HCT116 (cell line): Measurements from ENCODE around the gene C2. TPM values are rescaled to one million over a fixed set of nuclear protein-coding genes. Genes with fewer than 3 reads are reported as not detected.

ENCODE experiments used
- ATAC-seq: fragments of 200-7000 bp; cut with Tn5 transposase; 2 replicates; pipeline ENCODE4 v1.9.1; 2020; ENCODE audit warnings: mild to moderate bottlenecking, moderate library complexity
- BruUV-seq: library from RNA; stranded (reverse); fragments of 400-500 nt; replicated peaks from 2 replicates; lab custom pipeline; 2021; lab: Mats Ljungman, UMichigan
- CTCF ChIA-PET: fragments of 300-600 bp; sonication (Branson Sonifier 250); formaldehyde crosslinking; loops from one replicate; lab custom pipeline; 2021; ENCODE audit warnings: antibody characterized with exemption; lab: Charles Lee
- POLR2A ChIA-PET: fragments of 300-600, 350-600 bp; sonication (Branson Sonifier 250); formaldehyde crosslinking; loops from one replicate; lab custom pipeline; 2021; ENCODE audit warnings: antibody characterized with exemption; lab: Charles Lee
- RAD21 ChIA-PET, 2 experiments: fragments of 300-600 bp; sonication (Branson Sonifier 250); formaldehyde crosslinking; loops; one replicate each; lab custom pipeline; 2023; ENCODE audit warnings: low total read pairs in 2 of 2; ENCODE audit not compliant: uncharacterized antibody in 2 of 2, unreplicated experiment in 2 of 2, low non-redundant PET in 1 of 2; lab: Charles Lee
- DNase-seq: peaks from one replicate; pipeline ENCODE4 v3.0.0-alpha.2; 2010; ENCODE audit warnings: low read depth, low spot score
- H2AFZ ChIP-seq: fragments of 200-600 bp; shearing (Covaris generic), sonication (generic); 2 replicates; pipeline ENCODE4 v1.6.1; 2017; ENCODE audit warnings: low read depth, mixed run types, mixed read lengths, antibody characterized with exemption, low read length; ENCODE audit not compliant: poor library complexity, severe bottlenecking
- H3K27ac ChIP-seq: 2 replicates; pipeline ENCODE4 v1.5.1; 2012; ENCODE audit warnings: low read depth, low read length
- H3K27me3 ChIP-seq: fragments of 200-600 bp; sonication (generic); 2 replicates; pipeline ENCODE4 v1.6.1; 2016; ENCODE audit warnings: mixed run types, low read length, mixed read lengths; ENCODE audit not compliant: insufficient read depth
- H3K36me3 ChIP-seq, 2 experiments: fragments of 200-500 bp in 1 of 2; fragments of 200-600 bp in 1 of 2; sonication (Bioruptor generic) in 1 of 2; sonication (generic) in 1 of 2; 2 replicates each; pipeline versions ENCODE4 v1.5.1 to v1.6.1; 2014 to 2016; ENCODE audit warnings: low read length in 2 of 2, inconsistent platforms in 1 of 2, mixed read lengths in 1 of 2, mixed run types in 1 of 2; ENCODE audit not compliant: insufficient read depth in 2 of 2, control insufficient read depth in 1 of 2
- H3K4me1 ChIP-seq, 2 experiments: fragments of 200-600 bp in 1 of 2; sonication (generic) in 1 of 2; 2 replicates each; pipeline versions ENCODE4 v1.5.1 to v1.6.1; 2012 to 2017; ENCODE audit warnings: low read length in 2 of 2, inconsistent platforms in 1 of 2, mild to moderate bottlenecking in 1 of 2, mixed read lengths in 1 of 2, mixed run types in 1 of 2, moderate library complexity in 1 of 2; ENCODE audit not compliant: insufficient read depth in 2 of 2, control insufficient read depth in 1 of 2
- H3K4me2 ChIP-seq: fragments of 200-600 bp; sonication (generic); 2 replicates; pipeline ENCODE4 v1.6.1; 2017; ENCODE audit warnings: mixed run types, low read length, mixed read lengths
- H3K4me3 ChIP-seq, 2 experiments: fragments of 200-600 bp in 1 of 2; sonication (generic) in 1 of 2; replicated peaks in 1 of 2; 2 replicates each; pipeline ENCODE4 v1.5.1; 2011 to 2016; ENCODE audit warnings: low read length in 2 of 2, control low read depth in 1 of 2, low read depth in 1 of 2, mild to moderate bottlenecking in 1 of 2, mixed read lengths in 1 of 2, mixed run types in 1 of 2
- H3K79me2 ChIP-seq: fragments of 200-600 bp; sonication (generic); 2 replicates; pipeline ENCODE4 v1.6.1; 2017; ENCODE audit warnings: mild to moderate bottlenecking, mixed run types, low read length, moderate library complexity, mixed read lengths; ENCODE audit not compliant: insufficient read depth
- H3K9ac ChIP-seq: fragments of 200-600 bp; sonication (generic); 2 replicates; pipeline ENCODE4 v1.6.1; 2016; ENCODE audit warnings: low read length, mixed read lengths
- H3K9me2 ChIP-seq: fragments of 200-600 bp; sonication (generic), shearing (Covaris generic); 2 replicates; pipeline ENCODE4 v1.6.1; 2017; ENCODE audit warnings: mixed run types, mild to moderate bottlenecking, moderate library complexity; ENCODE audit not compliant: insufficient read depth
- H3K9me3 ChIP-seq, 2 experiments: fragments of 200-500 bp in 1 of 2; fragments of 200-600 bp in 1 of 2; sonication (Bioruptor generic) in 1 of 2; sonication (generic) in 1 of 2; 2 replicates each; pipeline ENCODE4 v1.6.1; 2014 to 2017; ENCODE audit warnings: low read length in 2 of 2, mixed read lengths in 2 of 2, inconsistent platforms in 1 of 2, low read depth in 1 of 2, mild to moderate bottlenecking in 1 of 2, mixed run types in 1 of 2, moderate library complexity in 1 of 2; ENCODE audit not compliant: control insufficient read depth in 1 of 2, insufficient read depth in 1 of 2
- H4K20me1 ChIP-seq: fragments of 200-600 bp; sonication (generic), shearing (Covaris generic); 2 replicates; pipeline ENCODE4 v1.6.1; 2017; ENCODE audit warnings: mixed run types, mild to moderate bottlenecking, moderate library complexity; ENCODE audit not compliant: insufficient read depth
- CBX3 ChIP-seq: IDR thresholded peaks from 2 replicates; pipeline ENCODE4 v1.6.1; 2012; ENCODE audit warnings: low read depth
- CEBPB ChIP-seq: IDR thresholded peaks from 2 replicates; pipeline ENCODE4 v1.6.1; 2012; ENCODE audit warnings: low read depth
- EGR1 ChIP-seq: IDR thresholded peaks from 2 replicates; pipeline ENCODE4 v1.6.1; 2012; ENCODE audit warnings: low read depth
- ELF1 ChIP-seq: IDR thresholded peaks from 2 replicates; pipeline ENCODE4 v1.6.1; 2012; ENCODE audit warnings: low read depth, borderline replicate concordance
- EZH2 ChIP-seq: fragments of 200-600 bp; sonication (generic); IDR thresholded peaks from 2 replicates; pipeline ENCODE4 v1.6.1; 2017; ENCODE audit warnings: antibody characterized with exemption, mixed run types
- FOSL1 ChIP-seq: IDR thresholded peaks from 2 replicates; pipeline ENCODE4 v1.6.1; 2012; ENCODE audit warnings: low read depth
- POLR2AphosphoS5 ChIP-seq: IDR thresholded peaks from 2 replicates; pipeline ENCODE4 v1.6.1; 2011; ENCODE audit warnings: mild to moderate bottlenecking, low read depth, low read length, moderate library complexity
- RAD21 ChIP-seq: IDR thresholded peaks from 2 replicates; pipeline ENCODE4 v1.6.1; 2012; ENCODE audit warnings: low read depth, mild to moderate bottlenecking
- SIN3A ChIP-seq: IDR thresholded peaks from 2 replicates; pipeline ENCODE4 v1.6.1; 2012; ENCODE audit warnings: low read depth
- SP1 ChIP-seq: IDR thresholded peaks from 2 replicates; pipeline ENCODE4 v1.6.1; 2012; ENCODE audit warnings: low read depth
- SRF ChIP-seq: IDR thresholded peaks from 2 replicates; pipeline ENCODE4 v1.6.1; 2012; ENCODE audit warnings: low read depth
- TCF7L2 ChIP-seq: IDR thresholded peaks from 2 replicates; pipeline ENCODE4 v1.7.0; 2011; ENCODE audit warnings: borderline replicate concordance, inconsistent platforms; ENCODE audit not compliant: insufficient read depth, insufficient read length; ENCODE audit errors: extremely low read depth
- ZNF274 ChIP-seq: fragments of 200-500 bp; sonication (Bioruptor generic); IDR thresholded peaks from 2 replicates; pipeline ENCODE4 v1.6.1; 2014; ENCODE audit warnings: mild to moderate bottlenecking, low read depth, low read length, inconsistent platforms
- intact Hi-C: fragments of 100-400 bp; cut with micrococcal nuclease; formaldehyde crosslinking; loops from 2 replicates; pipeline ENCODE4 v1.10.0; 2022
- total RNA-seq: library from RNA; stranded (reverse); gene quantifications from one replicate; pipeline ENCODE4 v1.2.1, GENCODE V29; 2021; ENCODE audit not compliant: unreplicated experiment
- TF ChIP-seq, protein P1 (sequence below): IDR thresholded peaks from 2 replicates; pipeline ENCODE4 v1.6.1; 2011; ENCODE audit warnings: mild to moderate bottlenecking, low read length, moderate library complexity; ENCODE audit not compliant: insufficient replicate concordance; ENCODE audit errors: extremely low read depth
- TF ChIP-seq, protein P2 (sequence below): IDR thresholded peaks from 2 replicates; pipeline ENCODE4 v1.6.1; 2012
- TF ChIP-seq, protein P3 (sequence below), 3 experiments: fragments of 200-600 bp in 1 of 3; sonication (generic) in 1 of 3; IDR thresholded peaks in 2 of 3; conservative IDR thresholded peaks in 1 of 3; 2 replicates each; pipeline ENCODE4 v1.5.1; 2012 to 2017; ENCODE audit warnings: low read depth in 2 of 3, low read length in 2 of 3, antibody characterized with exemption in 1 of 3, borderline replicate concordance in 1 of 3, control low read depth in 1 of 3, mild to moderate bottlenecking in 1 of 3, mixed read lengths in 1 of 3, mixed run types in 1 of 3, moderate library complexity in 1 of 3; ENCODE audit not compliant: insufficient read depth in 1 of 3

C2 gene
- total RNA-seq, 1 experiment from 2014 or later = 3.1 TPM

DNA sequence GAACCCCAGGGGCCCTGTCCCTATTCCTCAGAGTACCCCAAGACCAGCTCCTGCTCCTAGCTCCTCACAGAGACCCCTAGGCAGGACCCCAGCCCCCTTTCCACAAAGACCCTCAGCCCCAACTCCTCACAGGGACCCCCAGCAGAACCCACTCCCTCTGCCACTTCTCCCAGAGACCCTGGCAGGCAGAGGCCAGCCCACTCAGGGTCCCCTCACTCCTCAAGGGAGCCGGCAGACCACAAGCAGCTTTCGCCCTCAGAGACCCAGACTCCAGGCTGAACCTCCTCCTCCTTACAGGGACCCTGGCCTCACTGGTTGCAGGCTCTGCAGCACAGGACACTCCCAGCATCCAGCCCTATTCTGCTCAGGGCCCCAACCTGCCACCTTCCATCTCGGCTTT lies 49.3 kb upstream of the C2 start:
- no peak for ATAC-seq

DNA sequence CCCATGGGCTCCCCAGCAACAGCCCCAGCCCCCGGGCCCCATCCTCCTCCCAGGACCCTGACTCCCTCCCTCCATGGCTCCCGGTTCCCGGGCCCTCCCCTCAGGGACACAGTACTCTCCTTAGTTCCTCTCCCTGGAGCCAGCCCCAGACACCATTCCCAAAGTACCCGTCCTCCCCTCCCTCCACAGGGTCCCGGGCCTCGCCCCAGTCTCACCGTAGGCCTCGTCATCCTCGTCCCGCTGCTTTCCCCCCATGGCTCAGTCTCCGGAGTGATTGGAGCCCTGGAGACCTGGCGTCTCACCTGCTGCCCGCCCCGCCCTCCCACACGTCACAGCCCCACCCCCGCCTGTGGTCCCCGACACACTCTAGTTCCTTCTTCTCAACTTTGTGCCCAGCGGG lies 48.8 kb upstream of the C2 start, which contains the start of gene SLC44A4:
Gene SLC44A4, minus strand, starts transcription at position 272 of the 400 bp plus-strand sequence. Its CDS starts 17 bp downstream, at position 255.
- H3K27me3 ChIP-seq = no peaks in the 10 kb centered on the region
- no peak within 1 kb of the TSS for H3K9ac ChIP-seq
- H3K4me3 ChIP-seq = no peak within 1 kb of the TSS
- H3K36me3 ChIP-seq = peaks cover 18 to 36% of the 10 kb centered on the region in 2 experiments
- no peaks in the 10 kb centered on the region for H3K79me2 ChIP-seq
- BruUV-seq = no TSS peak
- intact Hi-C loops = no loop called here
- H3K4me2 ChIP-seq = no peak within 1 kb of the TSS
- no peaks in the 10 kb centered on the region for H4K20me1 ChIP-seq
- ChIA-PET POLR2A (no interaction called here), CTCF (no interaction called here), RAD21 (no interaction called here)
- H3K9me2 ChIP-seq = no peaks in the 10 kb centered on the region
- no peaks in the 10 kb centered on the region for H3K9me3 ChIP-seq
- H3K27ac ChIP-seq = no peak within 1 kb of the TSS
- no peak within 1 kb of the TSS for H2AFZ ChIP-seq
- no peaks in the 10 kb centered on the region for H3K4me1 ChIP-seq
- DNase-seq (no peak), ATAC-seq (no peak)
- TF ChIP-seq SIN3A = no peak
- no peak for TF ChIP-seq RAD21
- no peak for TF ChIP-seq FOSL1
- no peak for TF ChIP-seq SP1
- no peak for TF ChIP-seq EGR1
- no peak for TF ChIP-seq POLR2AphosphoS5
- no peak for TF ChIP-seq TCF7L2
- TF ChIP-seq ELF1 = no peak
- no peak for TF ChIP-seq CEBPB
- TF ChIP-seq, protein P1, sequence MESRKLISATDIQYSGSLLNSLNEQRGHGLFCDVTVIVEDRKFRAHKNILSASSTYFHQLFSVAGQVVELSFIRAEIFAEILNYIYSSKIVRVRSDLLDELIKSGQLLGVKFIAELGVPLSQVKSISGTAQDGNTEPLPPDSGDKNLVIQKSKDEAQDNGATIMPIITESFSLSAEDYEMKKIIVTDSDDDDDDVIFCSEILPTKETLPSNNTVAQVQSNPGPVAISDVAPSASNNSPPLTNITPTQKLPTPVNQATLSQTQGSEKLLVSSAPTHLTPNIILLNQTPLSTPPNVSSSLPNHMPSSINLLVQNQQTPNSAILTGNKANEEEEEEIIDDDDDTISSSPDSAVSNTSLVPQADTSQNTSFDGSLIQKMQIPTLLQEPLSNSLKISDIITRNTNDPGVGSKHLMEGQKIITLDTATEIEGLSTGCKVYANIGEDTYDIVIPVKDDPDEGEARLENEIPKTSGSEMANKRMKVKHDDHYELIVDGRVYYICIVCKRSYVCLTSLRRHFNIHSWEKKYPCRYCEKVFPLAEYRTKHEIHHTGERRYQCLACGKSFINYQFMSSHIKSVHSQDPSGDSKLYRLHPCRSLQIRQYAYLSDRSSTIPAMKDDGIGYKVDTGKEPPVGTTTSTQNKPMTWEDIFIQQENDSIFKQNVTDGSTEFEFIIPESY = no peak
- TF ChIP-seq ZNF274 = no peak
- TF ChIP-seq SRF = no peak

More for the DNA sequence above, 49.3 kb upstream of the C2 start:
- Histone ChIP-seq H3K79me2 (no peaks in the 10 kb centered on the region), H3K36me3 (peaks cover 18 to 32% of the 10 kb centered on the region in 2 experiments), H3K9ac (no peak overlapping the region), H3K9me3 (no peaks in the 10 kb centered on the region), H3K4me2 (no peak overlapping the region), H4K20me1 (no peaks in the 10 kb centered on the region), H3K4me3 (no peak overlapping the region), H3K9me2 (no peaks in the 10 kb centered on the region), H3K27me3 (no peaks in the 10 kb centered on the region), H3K4me1 (no peaks in the 10 kb centered on the region), H2AFZ (no peak overlapping the region)
- intact Hi-C loops = no loop called here
- BruUV-seq = no TSS peak
- no peak for DNase-seq
- CTCF ChIA-PET = no interaction called here
- RAD21 ChIA-PET = no interaction called here
- POLR2A ChIA-PET = no interaction called here
- no peak for TF ChIP-seq SRF
- no peak for TF ChIP-seq SIN3A
- no peak for TF ChIP-seq RAD21
- no peak for TF ChIP-seq ZNF274
- TF ChIP-seq, protein P2, sequence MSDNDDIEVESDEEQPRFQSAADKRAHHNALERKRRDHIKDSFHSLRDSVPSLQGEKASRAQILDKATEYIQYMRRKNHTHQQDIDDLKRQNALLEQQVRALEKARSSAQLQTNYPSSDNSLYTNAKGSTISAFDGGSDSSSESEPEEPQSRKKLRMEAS = no peak
- TF ChIP-seq EZH2 = no peak
- TF ChIP-seq TCF7L2 = no peak
- TF ChIP-seq FOSL1 = no peak
- TF ChIP-seq, protein P3, sequence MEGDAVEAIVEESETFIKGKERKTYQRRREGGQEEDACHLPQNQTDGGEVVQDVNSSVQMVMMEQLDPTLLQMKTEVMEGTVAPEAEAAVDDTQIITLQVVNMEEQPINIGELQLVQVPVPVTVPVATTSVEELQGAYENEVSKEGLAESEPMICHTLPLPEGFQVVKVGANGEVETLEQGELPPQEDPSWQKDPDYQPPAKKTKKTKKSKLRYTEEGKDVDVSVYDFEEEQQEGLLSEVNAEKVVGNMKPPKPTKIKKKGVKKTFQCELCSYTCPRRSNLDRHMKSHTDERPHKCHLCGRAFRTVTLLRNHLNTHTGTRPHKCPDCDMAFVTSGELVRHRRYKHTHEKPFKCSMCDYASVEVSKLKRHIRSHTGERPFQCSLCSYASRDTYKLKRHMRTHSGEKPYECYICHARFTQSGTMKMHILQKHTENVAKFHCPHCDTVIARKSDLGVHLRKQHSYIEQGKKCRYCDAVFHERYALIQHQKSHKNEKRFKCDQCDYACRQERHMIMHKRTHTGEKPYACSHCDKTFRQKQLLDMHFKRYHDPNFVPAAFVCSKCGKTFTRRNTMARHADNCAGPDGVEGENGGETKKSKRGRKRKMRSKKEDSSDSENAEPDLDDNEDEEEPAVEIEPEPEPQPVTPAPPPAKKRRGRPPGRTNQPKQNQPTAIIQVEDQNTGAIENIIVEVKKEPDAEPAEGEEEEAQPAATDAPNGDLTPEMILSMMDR (IDR thresholded peaks at IDR 0.05 in 2 of 3, conservative IDR thresholded peaks at IDR 0.05 in 1 of 3; ENCODE audit: borderline replicate concordance in 1 of 3, insufficient read depth in 1 of 3, low read depth in 2 of 3, low read length in 2 of 3) = no peak
- TF ChIP-seq CBX3 = no peak
- no peak for TF ChIP-seq SP1
- TF ChIP-seq, all 23 proteins: peak for 0
- no peak overlapping the region for H3K27ac ChIP-seq
